IPS DF 6.9 (cell line): ENCODE measurements around the gene GH1.

ENCODE experiments used
- DNase-seq: peaks from one replicate; pipeline ENCODE4 v3.0.0-alpha.2; 2013; ENCODE audit warnings: low read depth, low spot score
- H3K27ac ChIP-seq: one replicate; pipeline ENCODE4 v1.5.1; 2013; ENCODE audit warnings: low read length, control low read depth
- H3K27me3 ChIP-seq: 2 replicates; pipeline ENCODE4 v1.6.1; 2013; ENCODE audit warnings: mild to moderate bottlenecking, low read length; ENCODE audit not compliant: control insufficient read depth, insufficient read depth
- H3K36me3 ChIP-seq: 2 replicates; pipeline ENCODE4 v1.6.1; 2013; ENCODE audit warnings: low read length; ENCODE audit not compliant: control insufficient read depth, insufficient read depth
- H3K4me1 ChIP-seq: 2 replicates; pipeline ENCODE4 v1.6.1; 2013; ENCODE audit warnings: low read length; ENCODE audit not compliant: control insufficient read depth, insufficient read depth
- H3K4me3 ChIP-seq: 2 replicates; pipeline ENCODE4 v1.5.1; 2013; ENCODE audit warnings: mild to moderate bottlenecking, low read length
- H3K9me3 ChIP-seq: 2 replicates; pipeline ENCODE4 v1.6.1; 2013; ENCODE audit warnings: low read length, inconsistent platforms; ENCODE audit not compliant: control insufficient read depth, insufficient read depth
- WGBS: extraction: QIAGEN DNeasy Blood & Tissue Kit; methylation state at CpG from one replicate; pipeline ENCODE4 v1.1.7; 2013; ENCODE audit warnings: mixed read lengths, missing lambda C conversion rate; ENCODE audit not compliant: insufficient read length, insufficient coverage; 5-methylcytosine and 5-hydroxymethylcytosine counted together

Gene GH1

DNA sequence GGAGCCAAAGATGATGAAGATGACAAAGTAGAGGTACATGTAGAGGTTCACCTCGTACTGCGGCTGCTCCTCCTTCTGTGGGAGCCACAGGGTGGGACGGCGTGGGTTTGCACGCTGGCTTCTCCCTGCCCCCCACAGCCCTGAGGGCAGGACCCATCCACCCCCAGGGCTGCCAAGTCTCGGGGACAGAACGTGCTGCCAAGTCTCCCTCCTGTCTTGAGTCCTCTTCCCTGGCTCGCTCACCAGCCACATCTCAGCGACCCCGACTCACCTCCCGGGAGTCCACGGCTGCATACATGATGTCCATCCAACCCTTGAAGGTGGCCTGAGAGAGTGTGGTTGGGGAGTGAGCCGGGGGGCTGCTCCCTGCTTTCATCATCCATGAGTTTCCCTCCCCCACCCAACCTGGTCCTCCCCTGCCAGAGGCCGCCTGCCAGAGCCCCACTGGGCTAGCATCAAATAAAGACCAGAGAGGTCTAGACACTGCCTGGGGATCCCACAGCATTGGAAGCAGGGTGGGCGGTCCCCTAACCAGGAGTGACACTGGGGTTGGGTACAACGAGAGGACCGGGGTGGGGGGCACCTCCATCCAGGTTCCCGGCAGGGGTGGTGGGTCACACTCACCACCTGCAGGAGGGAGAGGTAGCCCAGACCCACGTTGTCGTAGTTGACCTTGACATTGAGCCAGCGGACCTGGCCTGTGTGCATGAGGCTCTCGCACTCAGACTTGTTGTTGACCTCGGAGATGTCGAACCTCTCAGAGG lies 26.3 kb upstream of the GH1 start:
- Histone ChIP-seq H3K27ac (no peak overlapping the region), H3K4me1 (peaks cover 3% of the 10 kb centered on the region), H3K9me3 (no peaks in the 10 kb centered on the region), H3K36me3 (peaks cover 7% of the 10 kb centered on the region; the same call in 1 of the 2 replicates), H3K4me3 (no peak overlapping the region), H3K27me3 (no peaks in the 10 kb centered on the region)
- WGBS = no CpG with 5 or more reads among the region's 24 CpGs
- no peak for DNase-seq

DNA sequence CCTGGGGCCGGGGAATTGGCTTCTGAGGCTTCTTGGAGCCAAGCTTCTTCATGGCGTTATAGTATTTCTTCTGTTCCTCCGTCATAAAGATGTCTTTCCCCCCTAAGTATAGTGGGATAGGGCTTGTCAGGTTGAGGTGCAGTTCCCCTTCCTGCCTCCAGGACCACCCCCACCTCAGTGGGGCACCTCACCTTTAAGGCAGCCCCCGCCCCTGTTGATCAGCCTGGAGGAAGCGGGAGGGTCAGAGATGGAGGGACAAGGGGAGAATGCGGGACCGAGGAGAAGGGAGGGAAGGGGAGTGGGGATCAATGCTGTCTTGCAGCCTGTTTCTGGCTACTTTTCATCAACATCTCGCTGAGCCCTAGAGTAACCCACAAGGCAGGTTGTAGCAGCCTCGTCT lies 25.1 kb upstream of the GH1 start:
- no peak overlapping the region for H3K27ac ChIP-seq
- WGBS = no CpG with 5 or more reads among the region's 9 CpGs
- H3K36me3 ChIP-seq = peaks cover 7% of the 10 kb centered on the region; the same call in 1 of the 2 replicates
- H3K9me3 ChIP-seq = no peaks in the 10 kb centered on the region
- no peak overlapping the region for H3K4me3 ChIP-seq
- peaks cover 3% of the 10 kb centered on the region for H3K4me1 ChIP-seq
- H3K27me3 ChIP-seq = no peaks in the 10 kb centered on the region
- no peak for DNase-seq

DNA sequence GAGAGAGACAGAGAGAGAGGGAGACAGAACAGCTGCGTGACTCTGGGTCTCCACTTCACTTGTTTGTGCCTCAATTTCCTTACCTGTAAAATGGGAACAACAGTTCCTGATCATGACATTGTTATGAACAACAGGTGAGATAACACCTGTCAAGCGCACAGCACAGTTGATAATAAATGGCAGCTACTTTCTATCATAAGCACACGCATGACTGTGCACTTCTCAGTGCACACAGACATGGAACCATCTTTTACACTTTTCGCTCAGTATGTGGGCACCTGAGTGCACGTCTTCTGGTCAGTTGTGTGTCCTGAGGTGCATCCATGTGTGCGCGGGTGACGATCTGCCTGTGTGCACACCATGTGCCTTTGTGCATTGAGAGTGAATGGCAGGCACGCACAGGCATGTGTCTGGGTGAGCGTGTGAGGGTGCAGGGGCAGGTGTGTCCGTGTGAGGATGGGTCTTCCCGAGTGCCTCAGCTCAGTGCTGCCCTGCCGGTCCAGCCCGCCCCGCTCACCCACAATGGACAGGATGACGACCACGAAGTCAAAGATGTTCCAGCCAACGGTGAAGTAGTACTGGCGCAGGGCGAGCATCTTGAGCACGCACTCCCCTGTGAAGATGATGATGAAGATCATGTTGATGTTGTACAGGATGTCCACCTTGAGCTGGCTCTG lies 23.8 kb upstream of the GH1 start:
- no peak for DNase-seq
- H3K4me1 ChIP-seq = peaks cover 3% of the 10 kb centered on the region
- H3K27ac ChIP-seq = no peak overlapping the region
- no peaks in the 10 kb centered on the region for H3K9me3 ChIP-seq
- no peaks in the 10 kb centered on the region for H3K27me3 ChIP-seq
- WGBS = no CpG with 5 or more reads among the region's 21 CpGs
- peaks cover 7% of the 10 kb centered on the region; the same call in 1 of the 2 replicates for H3K36me3 ChIP-seq
- H3K4me3 ChIP-seq = no peak overlapping the region

DNA sequence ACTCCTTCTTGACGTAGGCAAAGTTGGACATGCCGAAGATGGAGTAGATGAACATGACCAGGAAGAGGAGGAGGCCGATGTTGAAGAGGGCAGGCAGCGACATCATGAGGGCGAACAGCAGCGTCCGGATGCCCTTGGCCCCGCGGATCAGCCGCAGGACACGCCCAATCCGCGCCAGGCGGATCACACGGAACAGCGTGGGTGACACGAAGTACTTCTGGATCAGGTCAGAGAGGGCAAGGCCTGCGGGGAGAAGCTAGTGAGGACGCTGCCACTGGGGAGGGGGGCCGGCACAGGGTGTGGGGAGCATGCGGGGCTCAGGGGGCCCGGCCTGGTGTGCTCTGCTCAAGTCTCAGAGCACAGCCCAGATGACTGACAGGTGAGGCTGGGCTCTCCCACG lies 23.1 kb upstream of the GH1 start:
- Histone ChIP-seq H3K27me3 (no peaks in the 10 kb centered on the region), H3K4me1 (peaks cover 3% of the 10 kb centered on the region), H3K27ac (no peak overlapping the region), H3K9me3 (no peaks in the 10 kb centered on the region), H3K4me3 (no peak overlapping the region), H3K36me3 (peaks cover 7% of the 10 kb centered on the region; the same call in 1 of the 2 replicates)
- WGBS = no CpG with 5 or more reads among the region's 23 CpGs
- DNase-seq = no peak

DNA sequence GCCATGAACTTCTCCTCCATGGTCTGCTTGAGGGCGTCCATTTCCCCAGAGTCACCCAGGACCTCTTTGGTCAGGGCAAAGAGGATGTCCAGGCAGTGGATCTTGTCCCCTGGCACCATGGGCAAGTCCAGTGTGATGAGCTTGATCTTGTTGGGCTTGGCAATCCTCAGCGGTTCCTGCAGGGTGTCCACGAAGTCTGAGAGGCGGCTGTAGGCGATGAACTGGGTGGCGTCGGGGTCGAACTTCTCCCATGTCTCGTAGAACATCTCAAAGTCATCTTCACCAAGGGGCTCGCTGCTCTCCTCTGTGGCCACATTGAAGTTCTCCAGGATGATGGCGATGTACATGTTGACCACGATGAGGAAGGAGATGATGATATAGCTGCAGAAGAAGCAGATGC lies 22.5 kb upstream of the GH1 start:
- Histone ChIP-seq H3K4me1 (no peaks in the 10 kb centered on the region), H3K27ac (no peak overlapping the region), H3K4me3 (no peak overlapping the region), H3K27me3 (no peaks in the 10 kb centered on the region), H3K36me3 (peaks cover 7% of the 10 kb centered on the region; the same call in 1 of the 2 replicates), H3K9me3 (no peaks in the 10 kb centered on the region)
- WGBS = no CpG with 5 or more reads among the region's 12 CpGs
- DNase-seq = no peak

DNA sequence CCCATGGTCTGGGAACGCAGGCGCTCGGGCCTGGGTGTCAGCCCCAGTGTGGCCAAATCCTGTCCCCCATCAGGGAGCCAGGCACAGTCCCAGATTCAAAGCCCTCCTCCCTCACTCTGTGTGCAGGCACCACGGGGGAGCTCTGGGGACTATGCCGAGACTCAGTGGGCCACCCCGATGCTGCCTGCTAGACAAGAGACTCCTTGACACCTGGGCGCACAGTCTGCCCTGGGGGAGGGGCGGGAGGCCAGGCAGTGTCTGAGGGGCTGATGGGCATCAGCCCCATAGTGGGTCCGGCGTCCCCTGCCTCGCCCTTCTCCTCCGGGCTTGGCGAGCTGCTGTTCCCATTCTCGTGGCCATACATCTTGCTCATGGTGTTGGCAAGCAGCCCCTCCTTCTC lies 21.9 kb upstream of the GH1 start:
- Histone ChIP-seq H3K4me1 (no peaks in the 10 kb centered on the region), H3K4me3 (no peak overlapping the region), H3K27ac (no peak overlapping the region), H3K27me3 (no peaks in the 10 kb centered on the region), H3K9me3 (no peaks in the 10 kb centered on the region), H3K36me3 (peaks cover 7% of the 10 kb centered on the region; the same call in 1 of the 2 replicates)
- no CpG with 5 or more reads among the region's 14 CpGs for WGBS
- no peak for DNase-seq

DNA sequence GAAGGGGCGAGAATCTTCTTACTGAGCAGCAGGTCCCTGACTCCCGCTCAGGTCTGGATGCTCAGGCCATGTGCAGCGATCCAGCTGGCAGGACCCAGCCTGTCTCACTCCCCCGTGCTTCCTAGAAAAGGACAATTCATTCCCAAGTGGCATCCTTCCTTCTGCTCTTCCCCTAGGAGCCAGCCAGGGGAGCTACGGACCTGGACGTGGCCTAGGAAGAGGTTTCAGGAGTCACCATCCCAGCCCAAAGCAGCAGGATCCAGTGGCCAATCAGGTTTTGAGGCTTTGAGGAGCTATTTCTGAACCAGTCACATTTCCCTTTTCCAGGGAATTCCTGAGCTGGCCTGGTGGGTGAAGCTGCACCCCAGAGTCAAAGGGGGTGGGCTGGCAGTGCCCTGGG lies 21.2 kb upstream of the GH1 start:
- H3K4me1 ChIP-seq = no peaks in the 10 kb centered on the region
- no peaks in the 10 kb centered on the region for H3K27me3 ChIP-seq
- H3K27ac ChIP-seq = no peak overlapping the region
- no peaks in the 10 kb centered on the region for H3K9me3 ChIP-seq
- peaks cover 7% of the 10 kb centered on the region; the same call in 1 of the 2 replicates for H3K36me3 ChIP-seq
- no CpG with 5 or more reads among the region's 6 CpGs for WGBS
- no peak overlapping the region for H3K4me3 ChIP-seq
- no peak for DNase-seq

DNA sequence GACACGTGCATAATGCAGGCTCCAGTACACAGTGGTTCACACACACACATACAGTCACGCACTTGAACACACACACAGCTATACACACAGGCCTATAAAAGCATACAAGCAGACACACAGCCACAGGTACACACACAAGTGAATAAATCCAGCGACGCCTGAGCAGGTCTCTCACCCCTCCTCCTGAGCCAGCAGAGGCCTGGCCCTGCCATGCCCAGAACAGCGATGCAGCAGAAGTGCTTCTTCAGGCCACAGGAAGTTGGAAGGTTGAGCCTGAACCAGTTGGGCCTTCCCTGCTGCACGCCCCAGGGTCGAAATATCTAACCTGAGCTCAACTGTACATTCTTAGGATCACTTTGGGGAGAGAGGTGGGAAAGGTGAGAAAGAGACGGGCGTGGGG lies 20.8 kb upstream of the GH1 start:
- no peaks in the 10 kb centered on the region for H3K4me1 ChIP-seq
- no CpG with 5 or more reads among the region's 9 CpGs for WGBS
- no peak overlapping the region for H3K4me3 ChIP-seq
- H3K36me3 ChIP-seq = peaks cover 7% of the 10 kb centered on the region; the same call in 1 of the 2 replicates
- no peak for DNase-seq
- H3K27ac ChIP-seq = no peak overlapping the region
- H3K9me3 ChIP-seq = no peaks in the 10 kb centered on the region
- no peaks in the 10 kb centered on the region for H3K27me3 ChIP-seq

DNA sequence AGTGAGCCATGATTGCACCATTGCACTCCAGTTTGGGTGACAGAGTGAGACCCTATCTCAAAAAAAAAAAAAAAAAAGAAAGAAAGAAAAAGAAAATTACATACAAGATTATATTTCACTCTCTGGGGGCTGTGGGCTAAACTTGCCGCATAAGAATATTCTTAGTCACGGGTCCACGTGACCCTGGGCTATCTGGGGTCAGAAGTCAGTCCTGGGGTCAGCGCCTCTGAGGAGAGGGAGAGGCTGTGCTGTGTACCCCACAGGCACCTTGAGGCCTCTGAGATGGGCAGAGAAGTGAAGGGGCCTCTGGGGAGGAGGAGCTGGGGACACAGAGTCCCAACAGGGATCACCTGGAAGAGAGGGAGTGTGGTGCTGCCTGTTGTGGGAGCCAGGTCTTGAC lies 19.3 kb upstream of the GH1 start:
- Histone ChIP-seq H3K36me3 (peaks cover 7% of the 10 kb centered on the region; the same call in 1 of the 2 replicates), H3K27ac (no peak overlapping the region), H3K27me3 (no peaks in the 10 kb centered on the region), H3K4me3 (no peak overlapping the region), H3K9me3 (no peaks in the 10 kb centered on the region), H3K4me1 (no peaks in the 10 kb centered on the region)
- WGBS = no CpG with 5 or more reads among the region's 4 CpGs
- DNase-seq = no peak

DNA sequence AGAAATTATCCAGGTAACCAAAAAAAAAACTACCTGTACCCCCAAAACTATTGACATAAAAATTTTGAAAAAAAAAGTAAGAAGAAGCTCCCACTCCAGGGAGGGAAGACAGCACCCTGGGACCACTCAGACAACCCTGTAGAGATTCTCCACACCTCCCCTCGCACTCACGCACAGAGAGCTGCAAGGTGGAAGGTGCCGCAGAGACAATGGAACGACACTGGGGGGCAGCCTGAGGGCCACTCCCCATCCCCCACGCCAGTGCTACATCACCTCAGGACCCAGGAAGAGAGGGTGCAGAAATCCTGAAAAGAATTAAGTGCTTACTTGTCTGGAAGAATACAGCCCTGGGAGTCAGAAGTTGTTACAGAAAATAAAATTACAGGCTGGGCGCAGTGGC lies 18.7 kb upstream of the GH1 start:
- Histone ChIP-seq H3K9me3 (no peaks in the 10 kb centered on the region), H3K4me1 (no peaks in the 10 kb centered on the region), H3K4me3 (no peak overlapping the region), H3K27me3 (no peaks in the 10 kb centered on the region), H3K27ac (no peak overlapping the region), H3K36me3 (peaks cover under 1% of the 10 kb centered on the region; the same call in 1 of the 2 replicates)
- no peak for DNase-seq
- WGBS = no CpG with 5 or more reads among the region's 6 CpGs
